Activated naive CD8-positive, alpha-beta T cell treated with anti-CD3 and anti-CD28 coated beads, Interleukin-2, amount 10 ng/mL, durations not matched to agents 7 days and 5 days (primary cell): ENCODE results near the gene SLC25A21. TPM values are rescaled to one million over a fixed set of nuclear protein-coding genes. Genes with fewer than 3 reads are reported as not detected.

Experiments used
- ATAC-seq: fragments of 150-1000 bp; cut with Tn5 transposase; one replicate; pipeline ENCODE4 v1.10.0; 2021; ENCODE audit warnings: low read depth, moderate library complexity
- POLR2A ChIA-PET: fragments of 350-600 bp; sonication (Branson Sonifier 250); formaldehyde crosslinking; loops from one replicate; lab custom pipeline; 2021; ENCODE audit warnings: antibody characterized with exemption; lab: Charles Lee
- DNase-seq: peaks from one replicate; pipeline ENCODE4 v3.0.0; 2021
- H3K27ac Mint-ChIP-seq: one replicate; pipeline ENCODE4 v1.8.0; 2022; ENCODE audit warnings: mild to moderate bottlenecking, mixed read lengths
- H3K27me3 Mint-ChIP-seq: one replicate; pipeline ENCODE4 v1.8.0; 2022; ENCODE audit warnings: mild to moderate bottlenecking, moderate library complexity, mixed read lengths
- H3K36me3 Mint-ChIP-seq: one replicate; pipeline ENCODE4 v1.8.0; 2021; ENCODE audit warnings: mild to moderate bottlenecking, mixed read lengths
- H3K4me1 Mint-ChIP-seq: one replicate; pipeline ENCODE4 v1.8.0; 2021; ENCODE audit warnings: mixed read lengths
- H3K4me3 Mint-ChIP-seq: one replicate; pipeline ENCODE4 v1.8.0; 2022; ENCODE audit warnings: mild to moderate bottlenecking, moderate library complexity, mixed read lengths
- H3K9me3 Mint-ChIP-seq: one replicate; pipeline ENCODE4 v1.8.0; 2021; ENCODE audit warnings: mixed read lengths
- total RNA-seq, 2 experiments: library from RNA; stranded (reverse); gene quantifications; one replicate each; pipeline ENCODE4 v1.2.3, GENCODE V29; 2021

SLC25A21 gene
- total RNA-seq, 2 experiments from 2014 or later = not detected

DNA sequence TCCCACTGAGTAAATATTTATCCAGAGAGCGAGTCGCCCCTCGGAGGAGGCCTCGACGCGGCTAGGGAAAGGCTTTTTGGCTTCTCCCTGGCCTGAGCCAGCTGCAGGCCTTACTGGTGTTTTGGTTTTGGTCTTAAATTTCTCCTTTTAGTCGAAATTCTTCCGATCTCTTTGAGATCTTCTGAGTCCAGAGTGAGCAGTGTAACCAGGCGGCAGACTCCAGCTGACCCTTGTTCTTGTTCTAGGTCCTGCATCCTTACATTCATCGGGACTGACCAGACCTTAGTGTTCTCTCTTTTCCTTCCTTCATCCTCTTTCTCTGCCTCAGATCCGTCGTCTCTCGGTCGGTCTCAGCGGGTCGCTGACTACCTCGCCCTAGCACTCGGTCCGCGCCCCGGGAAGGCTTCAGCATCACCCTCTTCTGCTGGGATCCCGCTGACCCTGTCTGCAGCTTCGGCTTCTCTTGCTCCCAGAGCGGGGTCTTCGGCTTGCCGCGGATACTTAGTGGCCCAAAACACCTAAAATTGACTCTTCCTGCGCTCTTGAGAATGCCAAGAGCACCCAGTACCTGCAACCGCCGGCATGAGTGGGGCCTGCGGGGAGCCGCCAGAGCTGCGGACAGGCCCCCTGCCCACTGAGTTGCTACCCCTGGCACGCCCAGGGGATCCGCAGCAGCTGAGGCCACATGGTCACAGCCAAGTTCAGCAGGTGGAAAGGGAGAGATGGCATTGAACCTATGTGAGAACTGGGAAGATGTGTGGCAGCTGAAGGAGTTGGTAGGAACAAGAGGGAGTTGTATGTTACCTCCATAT lies 513.2 kb downstream of the SLC25A21 start:
- Mint-ChIP-seq H3K4me3 (no peak overlapping the region), H3K9me3 (peaks cover 4% of the 10 kb centered on the region), H3K4me1 (peaks cover 7% of the 10 kb centered on the region), H3K27ac (peak overlapping the region; percentile 11), H3K36me3 (peaks cover 8% of the 10 kb centered on the region), H3K27me3 (peaks cover 96% of the 10 kb centered on the region)
- peak; percentile 27 for DNase-seq
- POLR2A ChIA-PET = no interaction called here
- no peak for ATAC-seq

DNA sequence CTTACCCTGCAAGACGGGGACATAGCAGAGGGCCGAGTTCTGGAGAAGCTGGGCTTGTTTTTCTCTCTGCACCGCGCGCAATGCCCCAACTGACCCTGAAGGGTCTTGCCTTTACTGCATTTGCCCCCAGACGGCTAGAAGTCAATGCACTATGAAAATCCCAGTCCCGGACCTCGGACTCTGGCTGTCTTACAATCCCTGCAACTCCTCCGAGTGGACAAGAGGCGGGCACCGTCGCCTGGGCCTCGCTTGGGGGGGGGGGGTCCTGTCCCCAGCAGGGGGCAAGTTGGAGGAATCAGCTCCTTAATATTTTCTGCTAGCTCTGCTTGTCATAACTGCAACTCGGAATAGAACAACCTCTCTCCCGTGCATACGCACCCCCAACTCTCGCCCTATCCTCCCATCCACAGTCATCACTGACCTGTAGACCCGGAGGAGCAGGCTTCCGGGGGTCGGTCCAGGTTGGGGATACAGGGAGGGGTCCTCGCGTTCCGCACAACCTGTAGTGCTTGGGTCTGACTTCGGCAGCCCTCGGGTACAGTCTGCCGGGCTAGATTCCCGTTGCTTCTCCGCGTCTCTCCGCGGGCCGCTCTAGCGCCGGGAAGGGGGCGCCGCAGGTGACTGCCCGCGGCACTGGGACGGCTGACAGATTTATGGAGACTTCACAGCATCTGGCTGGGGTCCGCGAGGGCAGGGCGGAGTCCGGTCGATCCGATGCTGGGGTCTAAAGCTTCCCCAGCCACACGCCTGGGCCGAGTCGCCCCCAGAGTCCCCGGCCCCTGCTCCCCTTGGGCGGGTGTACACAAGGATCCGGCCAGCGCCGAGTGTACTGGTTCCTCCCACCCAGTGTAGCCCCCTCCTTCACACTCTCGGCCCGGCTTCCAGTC lies 514.0 kb downstream of the SLC25A21 start:
- ATAC-seq (no peak), DNase-seq (no peak)
- Mint-ChIP-seq H3K27me3 (peaks cover 97% of the 10 kb centered on the region), H3K36me3 (peaks cover 8% of the 10 kb centered on the region), H3K4me1 (peaks cover 7% of the 10 kb centered on the region), H3K9me3 (peaks cover 6% of the 10 kb centered on the region), H3K27ac (peak overlapping the region; percentile 11), H3K4me3 (no peak overlapping the region)
- POLR2A ChIA-PET = no interaction called here

DNA sequence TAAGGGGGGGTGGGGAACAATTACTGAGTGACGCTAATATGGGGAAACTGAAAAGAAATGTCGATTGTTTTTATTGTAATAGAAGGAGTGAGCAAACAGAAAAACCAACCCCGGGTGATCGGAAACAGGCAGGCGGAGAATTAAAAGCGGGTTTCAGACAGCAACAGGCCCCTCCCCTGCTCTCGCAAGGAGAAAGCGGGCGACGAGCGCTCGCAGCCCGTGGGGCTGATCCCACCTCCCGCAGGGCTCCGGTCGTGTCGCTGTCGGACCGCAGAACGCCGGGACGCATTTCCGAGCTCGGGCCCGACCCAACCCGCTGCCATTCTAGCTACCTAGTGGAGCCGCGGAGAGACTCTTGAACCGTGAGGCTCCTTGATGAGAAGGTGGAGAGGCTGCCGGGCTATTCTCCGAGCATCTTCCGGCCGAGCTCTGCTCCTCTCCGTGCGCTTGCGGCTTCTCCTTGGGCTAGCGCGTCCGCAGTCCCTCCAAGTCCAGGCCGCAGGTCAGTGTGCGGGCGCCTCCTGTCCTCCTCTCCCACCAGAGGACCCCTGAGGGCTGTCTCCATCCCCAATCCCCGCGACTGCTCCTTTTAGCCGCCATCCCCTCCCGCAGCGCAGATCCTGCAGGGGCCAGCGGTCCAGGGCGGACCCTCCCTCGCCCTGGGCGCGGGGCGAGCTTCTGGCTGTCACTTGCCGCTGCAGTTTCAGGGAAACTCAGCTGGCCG lies 514.8 kb downstream of the SLC25A21 start:
- Mint-ChIP-seq H3K4me3 (peak overlapping the region; percentile 13), H3K4me1 (peaks cover 7% of the 10 kb centered on the region), H3K36me3 (peaks cover 8% of the 10 kb centered on the region), H3K27me3 (peaks cover 95% of the 10 kb centered on the region), H3K9me3 (peaks cover 6% of the 10 kb centered on the region), H3K27ac (no peak overlapping the region)
- POLR2A ChIA-PET = no interaction called here
- no peak for ATAC-seq
- peak; percentile 38 for DNase-seq

DNA sequence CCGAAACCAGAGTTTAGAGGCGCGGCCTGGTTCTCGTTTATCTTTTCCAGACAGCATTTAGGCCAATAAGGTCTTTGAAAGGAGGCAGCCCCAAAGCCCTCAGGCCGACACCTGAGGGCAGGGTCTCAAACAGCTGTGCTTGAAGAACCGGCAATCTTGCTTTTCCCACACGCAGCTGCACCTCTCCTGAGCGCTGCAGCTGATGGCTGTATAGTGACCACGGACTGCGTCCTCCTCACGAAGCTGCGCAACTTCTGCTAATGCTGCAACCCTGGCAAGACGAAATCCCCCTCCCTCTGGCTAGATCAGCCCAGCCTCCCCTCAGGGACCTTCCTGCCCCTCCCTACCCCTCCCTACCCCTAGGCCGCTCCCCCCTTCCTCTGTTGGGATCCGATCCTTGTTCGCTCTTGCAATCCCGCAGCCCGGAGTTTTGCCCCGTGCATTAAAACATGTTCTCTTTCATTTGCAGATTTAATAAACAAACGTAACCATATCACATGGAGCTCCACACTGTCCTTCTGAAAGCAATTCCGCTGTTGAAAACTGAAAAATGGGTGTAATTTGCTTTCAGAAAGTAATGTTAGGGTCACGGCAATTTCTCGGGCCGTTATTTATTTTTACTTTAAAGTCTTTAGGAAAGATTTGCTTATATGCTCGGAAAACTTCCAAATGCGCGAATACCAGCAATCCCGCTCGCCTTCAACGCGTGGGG lies 515.6 kb downstream of the SLC25A21 start:
- Mint-ChIP-seq H3K4me3 (no peak overlapping the region), H3K27ac (peak overlapping the region; percentile 21), H3K9me3 (peaks cover 6% of the 10 kb centered on the region), H3K27me3 (peaks cover 92% of the 10 kb centered on the region), H3K36me3 (peaks cover 5% of the 10 kb centered on the region), H3K4me1 (peaks cover 7% of the 10 kb centered on the region)
- POLR2A ChIA-PET = no interaction called here
- DNase-seq (no peak), ATAC-seq (no peak)

DNA sequence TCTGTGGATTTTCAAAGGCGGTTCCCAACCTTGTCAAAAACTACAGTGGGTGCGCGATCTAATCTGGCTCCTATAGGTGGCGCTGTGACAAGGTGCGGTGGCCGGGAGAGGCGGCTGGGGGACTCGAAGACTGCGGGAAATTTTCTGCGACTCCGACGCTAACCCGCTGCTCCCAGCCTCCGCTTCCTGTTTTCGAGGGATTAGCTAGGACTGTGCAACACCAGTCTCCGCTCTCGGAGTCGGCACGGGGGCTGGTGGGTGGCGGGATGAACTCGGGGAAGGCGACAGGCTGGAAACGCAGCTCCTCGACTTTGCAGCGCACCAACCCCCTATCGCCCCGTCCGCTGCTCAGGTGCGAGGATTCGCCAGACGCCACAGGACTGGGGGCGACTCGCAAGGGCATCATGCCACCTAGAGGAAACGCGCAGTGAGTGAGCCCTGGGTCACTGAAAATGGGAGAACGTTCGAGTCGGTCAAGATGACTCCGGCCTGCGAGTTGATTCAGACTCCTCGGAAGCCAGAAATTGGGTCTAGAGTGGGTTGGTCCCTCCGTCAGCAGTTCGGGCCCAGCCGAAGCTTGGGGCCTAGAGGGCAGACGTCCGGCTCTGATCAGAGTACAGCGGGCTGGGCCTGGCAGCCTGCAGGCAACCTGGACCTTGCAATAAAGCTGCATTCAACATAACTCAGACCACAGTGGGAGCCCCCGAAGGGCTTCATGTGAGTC lies 516.3 kb downstream of the SLC25A21 start:
- no peak for ATAC-seq
- peak; percentile 37 for DNase-seq
- peaks cover 4% of the 10 kb centered on the region for H3K36me3 Mint-ChIP-seq
- H3K9me3 Mint-ChIP-seq = peaks cover 4% of the 10 kb centered on the region
- H3K27me3 Mint-ChIP-seq = peaks cover 88% of the 10 kb centered on the region
- no peak overlapping the region for H3K4me3 Mint-ChIP-seq
- POLR2A ChIA-PET = no interaction called here
- H3K27ac Mint-ChIP-seq = no peak overlapping the region
- peaks cover 3% of the 10 kb centered on the region for H3K4me1 Mint-ChIP-seq

DNA sequence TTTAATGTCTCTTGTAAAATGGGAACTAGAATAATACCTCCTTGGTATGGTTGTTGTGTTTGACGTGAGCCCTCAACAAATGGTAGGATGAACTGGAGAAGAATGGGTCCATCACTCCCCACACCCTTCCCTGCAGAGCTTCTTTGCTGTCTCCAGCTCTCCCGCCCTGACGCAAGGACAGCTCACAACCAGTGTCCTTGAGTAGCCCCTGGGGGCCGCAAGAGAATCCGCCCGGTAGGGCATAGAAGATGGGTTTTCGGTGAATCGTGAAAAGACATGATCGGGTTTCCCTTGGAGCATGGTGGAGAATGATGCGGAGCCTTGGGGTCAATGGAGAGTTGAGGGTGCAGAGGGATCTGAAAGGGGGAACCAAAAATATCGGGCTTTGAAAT lies 516.8 kb downstream of the SLC25A21 start:
- peak overlapping the region; percentile 47 for H3K4me3 Mint-ChIP-seq
- peaks cover 3% of the 10 kb centered on the region for H3K4me1 Mint-ChIP-seq
- POLR2A ChIA-PET = no interaction called here
- H3K36me3 Mint-ChIP-seq = peaks cover 4% of the 10 kb centered on the region
- ATAC-seq = no peak
- no peak for DNase-seq
- H3K27me3 Mint-ChIP-seq = peaks cover 85% of the 10 kb centered on the region
- H3K27ac Mint-ChIP-seq = peak overlapping the region; percentile 74
- H3K9me3 Mint-ChIP-seq = peaks cover 4% of the 10 kb centered on the region

DNA sequence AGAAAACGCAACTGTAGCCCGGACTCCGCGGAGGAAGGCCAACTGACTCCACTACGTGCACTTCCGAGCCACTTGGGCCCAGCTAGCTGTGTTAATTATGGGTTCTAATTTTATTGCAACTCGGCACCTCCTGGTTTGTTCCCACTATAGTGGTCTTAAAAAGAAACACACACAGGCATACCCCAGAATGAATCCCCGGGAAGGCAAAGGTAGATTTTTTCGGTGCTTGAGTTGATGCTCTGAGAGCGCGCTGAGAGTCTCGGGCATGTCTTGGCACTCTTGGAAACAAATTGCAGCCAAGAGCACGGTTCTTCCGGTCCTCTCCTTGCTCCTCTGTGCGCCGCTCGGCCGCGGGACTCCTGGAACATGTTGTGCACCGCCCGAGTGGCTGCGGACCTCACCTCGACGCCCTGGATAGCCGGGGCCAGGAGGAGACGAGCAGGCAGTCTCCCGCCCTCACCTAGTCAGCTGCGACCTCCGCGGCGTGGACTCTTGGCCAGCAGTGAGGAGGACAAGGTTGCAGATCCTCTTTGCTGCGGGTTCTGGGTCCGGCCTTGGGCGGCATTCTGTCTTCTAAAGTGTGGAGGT lies 517.5 kb downstream of the SLC25A21 start:
- DNase-seq (no peak), ATAC-seq (no peak)
- H3K4me1 Mint-ChIP-seq = peaks cover 3% of the 10 kb centered on the region
- peaks cover 4% of the 10 kb centered on the region for H3K9me3 Mint-ChIP-seq
- H3K4me3 Mint-ChIP-seq = no peak overlapping the region
- H3K27me3 Mint-ChIP-seq = peaks cover 78% of the 10 kb centered on the region
- POLR2A ChIA-PET = no interaction called here
- H3K27ac Mint-ChIP-seq = no peak overlapping the region
- peaks cover 4% of the 10 kb centered on the region for H3K36me3 Mint-ChIP-seq

DNA sequence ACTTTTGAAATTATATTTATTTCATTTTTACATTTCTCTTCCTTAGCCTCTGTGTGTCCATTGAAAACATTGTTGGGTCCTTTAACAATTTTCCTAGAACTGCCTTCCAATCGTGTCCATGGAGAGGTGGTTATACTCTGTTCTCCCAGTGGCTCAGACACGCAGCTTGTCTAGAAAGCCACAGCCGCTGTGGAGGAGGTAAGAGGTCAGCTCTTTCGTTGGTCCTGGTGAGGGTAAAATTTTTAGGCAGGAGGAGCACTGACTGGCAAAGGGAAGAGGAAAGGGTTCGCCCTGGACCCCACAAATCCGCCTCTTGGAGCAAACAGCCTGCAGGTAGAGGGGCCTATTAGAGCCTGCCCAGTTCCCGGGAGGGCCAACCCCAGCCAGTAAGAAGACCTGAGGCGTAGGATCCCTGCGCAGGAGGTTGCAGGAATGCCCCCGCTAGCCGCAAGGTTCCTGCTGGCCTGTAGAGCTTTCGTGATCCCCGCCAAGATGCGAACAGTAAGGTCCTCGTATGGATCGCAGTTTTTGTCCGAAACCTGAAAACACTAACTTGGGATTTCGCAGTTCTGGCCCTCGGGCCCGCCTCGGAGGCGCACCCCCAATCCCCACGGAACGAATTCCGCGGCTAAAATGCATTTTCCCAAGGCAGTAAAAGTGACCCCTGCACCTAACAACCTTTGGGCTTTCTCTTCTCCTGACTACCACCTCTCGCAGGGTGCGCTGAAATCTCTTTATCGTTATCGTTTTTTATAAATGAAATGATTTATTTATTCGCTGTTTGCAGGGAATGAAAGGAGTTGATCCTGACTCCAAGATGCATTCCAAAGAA lies 518.2 kb downstream of the SLC25A21 start:
- no peak for ATAC-seq
- no peak for DNase-seq
- no peak overlapping the region for H3K4me3 Mint-ChIP-seq
- peaks cover 3% of the 10 kb centered on the region for H3K36me3 Mint-ChIP-seq
- peaks cover 4% of the 10 kb centered on the region for H3K9me3 Mint-ChIP-seq
- POLR2A ChIA-PET = no interaction called here
- peaks cover 77% of the 10 kb centered on the region for H3K27me3 Mint-ChIP-seq
- H3K4me1 Mint-ChIP-seq = peaks cover 3% of the 10 kb centered on the region
- no peak overlapping the region for H3K27ac Mint-ChIP-seq

DNA sequence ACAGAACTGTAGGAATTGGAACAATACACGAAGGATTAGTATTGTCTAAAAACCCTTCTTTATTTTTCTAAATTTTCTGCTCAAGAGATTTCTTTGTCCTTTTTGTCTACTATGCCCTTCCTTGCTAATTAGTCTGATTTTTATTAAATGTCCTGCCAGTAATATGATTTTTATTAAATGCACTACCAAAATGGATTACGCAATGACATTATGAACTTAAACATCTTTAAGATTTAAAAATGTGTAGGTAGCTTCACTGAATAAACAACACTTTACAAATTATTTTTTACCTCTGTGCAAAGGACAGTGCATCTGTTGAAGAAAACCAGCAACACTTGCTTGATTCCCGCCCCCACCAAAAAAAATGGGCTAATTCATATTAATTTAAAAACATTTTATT lies 519.0 kb downstream of the SLC25A21 start:
- H3K9me3 Mint-ChIP-seq = peaks cover 4% of the 10 kb centered on the region

DNA sequence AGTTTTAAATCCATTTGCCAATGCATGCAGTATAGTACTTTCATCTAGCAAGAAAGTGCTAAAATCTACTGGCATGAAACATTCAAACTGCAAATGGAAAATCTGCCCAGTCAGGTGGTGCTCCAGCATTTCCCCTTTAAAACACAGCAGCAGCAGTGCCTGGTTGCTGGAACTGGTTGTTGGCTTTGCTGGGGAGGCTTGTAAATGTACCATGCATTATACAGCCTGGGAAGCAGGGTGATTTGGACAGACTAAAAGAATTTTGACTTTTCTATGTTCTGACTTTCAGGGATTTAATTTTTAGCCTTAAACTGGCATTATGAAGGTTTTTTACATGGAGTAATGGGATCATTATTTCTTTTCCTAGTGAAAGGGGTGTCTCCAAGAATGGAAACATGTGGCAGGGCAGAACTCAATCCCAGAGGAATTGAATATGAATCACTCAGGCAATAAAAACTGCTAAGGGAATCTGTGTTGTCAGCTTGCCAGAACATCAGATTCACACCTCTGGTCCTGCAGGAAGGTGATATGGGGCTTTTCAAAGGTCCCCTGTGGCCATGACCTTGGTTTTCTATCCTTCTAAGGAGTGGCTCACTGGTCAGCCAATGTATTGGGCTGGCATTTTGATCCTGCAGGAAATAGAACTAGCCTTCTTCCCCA lies 519.7 kb downstream of the SLC25A21 start:
- peaks cover 1% of the 10 kb centered on the region for H3K36me3 Mint-ChIP-seq
- H3K4me3 Mint-ChIP-seq = no peak overlapping the region
- no peak for DNase-seq
- no peak for ATAC-seq
- peaks cover 79% of the 10 kb centered on the region for H3K27me3 Mint-ChIP-seq
- H3K9me3 Mint-ChIP-seq = peaks cover 4% of the 10 kb centered on the region
- POLR2A ChIA-PET = no interaction called here
- peaks cover 6% of the 10 kb centered on the region for H3K4me1 Mint-ChIP-seq
- no peak overlapping the region for H3K27ac Mint-ChIP-seq

More for the DNA sequence above, 519.0 kb downstream of the SLC25A21 start:
- Mint-ChIP-seq H3K27ac (no peak overlapping the region), H3K4me1 (peaks cover 3% of the 10 kb centered on the region), H3K27me3 (peaks cover 78% of the 10 kb centered on the region), H3K36me3 (peaks cover 1% of the 10 kb centered on the region), H3K4me3 (no peak overlapping the region)
- no peak for DNase-seq
- POLR2A ChIA-PET = no interaction called here
- no peak for ATAC-seq
